Uterus (tissue), 2 donors: ENCODE data around the gene NOP14.

Experiments
- POLR2A ChIP-seq, 2 donors: fragments of 450-650 bp; IDR thresholded peaks; one replicate each; pipeline ENCODE4 v1.6.1; 2016; ENCODE audit warnings: antibody characterized with exemption in 2 of 2, mild to moderate bottlenecking in 1 of 2, moderate library complexity in 1 of 2
- TF ChIP-seq, protein P1 (sequence below), 4 experiments: fragments of 200-600 bp in 2 of 4; fragments of 450-650 bp in 2 of 4; sonication (generic) in 2 of 4; IDR thresholded peaks; one replicate each; pipeline ENCODE4 v1.5.1; 2016 to 2019; ENCODE audit warnings: antibody characterized with exemption in 4 of 4, mild to moderate bottlenecking in 2 of 4, moderate library complexity in 1 of 4

GRCh38 chr4:3007724-3008123 is 44.5 kb upstream of the NOP14 start:
- TF ChIP-seq, protein P1, sequence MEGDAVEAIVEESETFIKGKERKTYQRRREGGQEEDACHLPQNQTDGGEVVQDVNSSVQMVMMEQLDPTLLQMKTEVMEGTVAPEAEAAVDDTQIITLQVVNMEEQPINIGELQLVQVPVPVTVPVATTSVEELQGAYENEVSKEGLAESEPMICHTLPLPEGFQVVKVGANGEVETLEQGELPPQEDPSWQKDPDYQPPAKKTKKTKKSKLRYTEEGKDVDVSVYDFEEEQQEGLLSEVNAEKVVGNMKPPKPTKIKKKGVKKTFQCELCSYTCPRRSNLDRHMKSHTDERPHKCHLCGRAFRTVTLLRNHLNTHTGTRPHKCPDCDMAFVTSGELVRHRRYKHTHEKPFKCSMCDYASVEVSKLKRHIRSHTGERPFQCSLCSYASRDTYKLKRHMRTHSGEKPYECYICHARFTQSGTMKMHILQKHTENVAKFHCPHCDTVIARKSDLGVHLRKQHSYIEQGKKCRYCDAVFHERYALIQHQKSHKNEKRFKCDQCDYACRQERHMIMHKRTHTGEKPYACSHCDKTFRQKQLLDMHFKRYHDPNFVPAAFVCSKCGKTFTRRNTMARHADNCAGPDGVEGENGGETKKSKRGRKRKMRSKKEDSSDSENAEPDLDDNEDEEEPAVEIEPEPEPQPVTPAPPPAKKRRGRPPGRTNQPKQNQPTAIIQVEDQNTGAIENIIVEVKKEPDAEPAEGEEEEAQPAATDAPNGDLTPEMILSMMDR (IDR thresholded peaks at IDR 0.05), result no peak
- no peak for TF ChIP-seq POLR2A (IDR thresholded peaks at IDR 0.05)
